GM23338 (cell line): ENCODE measurements around the gene HNRNPC. TPM values are rescaled to one million over a fixed set of nuclear protein-coding genes. Genes with fewer than 3 reads are reported as not detected.
A peak's percentile ranks its signal among the peaks of the same experiment; 100 is the strongest.

ENCODE experiments used
- ATAC-seq: fragments of 200-7000 bp; cut with Tn5 transposase; 3 replicates; pipeline ENCODE4 v1.9.1; 2020
- DNase-seq: peaks from one replicate; pipeline ENCODE4 v3.0.0-alpha.2; 2015; ENCODE audit warnings: low spot score
- H2AFZ ChIP-seq: fragments of 200-600 bp; sonication (generic); 2 replicates; pipeline ENCODE4 v1.8.0; 2016; ENCODE audit warnings: antibody characterized with exemption, mild to moderate bottlenecking, moderate library complexity
- H3F3A ChIP-seq: fragments of 200-600 bp; sonication (generic); replicated peaks from 2 replicates; pipeline ENCODE4 v1.8.0; 2017; ENCODE audit warnings: antibody characterized with exemption, mixed run types, low read depth
- H3K27ac ChIP-seq: fragments of 200-600 bp; sonication (generic); 2 replicates; pipeline ENCODE4 v1.6.1; 2016; ENCODE audit warnings: low read depth
- H3K27me3 ChIP-seq: fragments of 200-600 bp; sonication (generic); 2 replicates; pipeline ENCODE4 v1.8.0; 2016; ENCODE audit warnings: mild to moderate bottlenecking, mixed run types, moderate library complexity; ENCODE audit not compliant: insufficient read depth
- H3K36me3 ChIP-seq: fragments of 200-600 bp; sonication (generic); 2 replicates; pipeline ENCODE4 v1.8.0; 2016; ENCODE audit warnings: mild to moderate bottlenecking; ENCODE audit not compliant: insufficient read depth
- H3K4me1 ChIP-seq: fragments of 200-600 bp; sonication (generic); 2 replicates; pipeline ENCODE4 v1.8.0; 2016; ENCODE audit warnings: mild to moderate bottlenecking, moderate library complexity; ENCODE audit not compliant: insufficient read depth
- H3K4me2 ChIP-seq: fragments of 200-600 bp; sonication (generic); 2 replicates; pipeline ENCODE4 v1.7.1; 2017; ENCODE audit warnings: mixed run types
- H3K4me3 ChIP-seq: fragments of 200-600 bp; sonication (generic); 2 replicates; pipeline ENCODE4 v1.6.1; 2016; ENCODE audit warnings: mixed run types
- H3K79me2 ChIP-seq: fragments of 200-600 bp; sonication (generic); replicated peaks from 2 replicates; pipeline ENCODE4 v1.8.0; 2017; ENCODE audit warnings: mild to moderate bottlenecking; ENCODE audit not compliant: insufficient read depth
- H3K9me2 ChIP-seq: fragments of 200-600 bp; sonication (generic); 2 replicates; pipeline ENCODE4 v1.8.0; 2017; ENCODE audit not compliant: insufficient read depth
- H4K20me1 ChIP-seq: fragments of 200-600 bp; sonication (generic); replicated peaks from 2 replicates; pipeline ENCODE4 v1.8.0; 2017; ENCODE audit warnings: mild to moderate bottlenecking; ENCODE audit not compliant: insufficient read depth
- H3K27ac Mint-ChIP-seq: 2 replicates; pipeline ENCODE4 v1.8.0; 2020; ENCODE audit warnings: inconsistent platforms, mild to moderate bottlenecking, moderate library complexity, mixed read lengths
- H3K27me3 Mint-ChIP-seq: 3 replicates; pipeline ENCODE4 v1.8.0; 2022; ENCODE audit warnings: low read depth, mild to moderate bottlenecking, moderate library complexity, mixed read lengths, inconsistent platforms; ENCODE audit not compliant: insufficient read depth, poor library complexity
- H3K36me3 Mint-ChIP-seq: 3 replicates; pipeline ENCODE4 v1.8.0; 2021; ENCODE audit warnings: low read depth, mild to moderate bottlenecking, inconsistent platforms, moderate library complexity, mixed read lengths
- H3K4me1 Mint-ChIP-seq: 3 replicates; pipeline ENCODE4 v1.8.0; 2020; ENCODE audit warnings: mild to moderate bottlenecking, inconsistent platforms, mixed read lengths
- H3K4me3 Mint-ChIP-seq: 3 replicates; pipeline ENCODE4 v1.8.0; 2021; ENCODE audit warnings: moderate library complexity, mild to moderate bottlenecking, inconsistent platforms, mixed read lengths
- H3K9me3 Mint-ChIP-seq: 3 replicates; pipeline ENCODE4 v1.8.0; 2020; ENCODE audit warnings: moderate library complexity, mild to moderate bottlenecking, inconsistent platforms, mixed read lengths
- CREB1 ChIP-seq: fragments of 250-450 bp; sonication (Bioruptor Pico); IDR thresholded peaks from 2 replicates; pipeline ENCODE4 v1.5.0; 2020; ENCODE audit warnings: low read depth, mild to moderate bottlenecking, moderate library complexity
- EZH2 ChIP-seq: fragments of 200-600 bp; sonication (generic); IDR thresholded peaks from one replicate; pipeline ENCODE4 v1.8.0; 2017; ENCODE audit warnings: antibody characterized with exemption, mild to moderate bottlenecking, low read depth; ENCODE audit not compliant: unreplicated experiment
- EZH2phosphoT487 ChIP-seq: fragments of 200-600 bp; sonication (generic); IDR thresholded peaks from one replicate; pipeline ENCODE4 v1.8.1; 2018; ENCODE audit warnings: antibody characterized with exemption; ENCODE audit not compliant: unreplicated experiment
- JUNB ChIP-seq: IDR thresholded peaks from one replicate; pipeline ENCODE4 v1.6.1; 2016; ENCODE audit warnings: antibody characterized with exemption; ENCODE audit not compliant: unreplicated experiment
- NANOG ChIP-seq: IDR thresholded peaks from 2 replicates; pipeline ENCODE4 v1.6.1; 2016; ENCODE audit warnings: antibody characterized with exemption, borderline replicate concordance
- POLR2AphosphoS5 ChIP-seq: IDR thresholded peaks from 2 replicates; pipeline ENCODE4 v1.6.1; 2016; ENCODE audit warnings: antibody characterized with exemption, low read depth
- STAT1 ChIP-seq: IDR thresholded peaks from one replicate; pipeline ENCODE4 v1.6.1; 2016; ENCODE audit warnings: antibody characterized with exemption; ENCODE audit not compliant: unreplicated experiment
- ZNF114 ChIP-seq: fragments of 250-450 bp; sonication (Bioruptor Pico); IDR thresholded peaks from 2 replicates; pipeline ENCODE4 v1.5.0; 2020; ENCODE audit warnings: mild to moderate bottlenecking, moderate library complexity
- ZNF331 ChIP-seq: fragments of 250-450 bp; sonication (Bioruptor Pico); IDR thresholded peaks from 2 replicates; pipeline ENCODE4 v1.5.0; 2020; ENCODE audit warnings: low read depth, mild to moderate bottlenecking, moderate library complexity
- polyA plus RNA-seq: library from polyadenylated mRNA; unstranded; fragments of >200 nt; fragmentation: Nextera tagmentation; extraction: Ambion mirVana; gene quantifications from 2 replicates; pipeline ENCODE4 v1.2.1, GENCODE V29; 2016
- total RNA-seq: library from RNA; depleted of rRNA; stranded (reverse); fragments of >200 nt; shearing (Covaris generic); gene quantifications from 2 replicates; pipeline ENCODE4 v1.2.3, GENCODE V29; 2014
- TF ChIP-seq, protein P1 (sequence below): IDR thresholded peaks from one replicate; pipeline ENCODE4 v1.6.1; 2018; ENCODE audit warnings: antibody characterized with exemption; ENCODE audit not compliant: unreplicated experiment
- TF ChIP-seq, protein P2 (sequence below): IDR thresholded peaks from 2 replicates; pipeline ENCODE4 v1.6.1; 2016; ENCODE audit warnings: antibody characterized with exemption
- TF ChIP-seq, protein P3 (sequence below), 2 experiments: fragments of 200-600 bp in 1 of 2; sonication (generic) in 1 of 2; conservative IDR thresholded peaks; 2 replicates each; pipeline versions ENCODE4 v1.5.1 to v1.6.1; 2016 to 2017; ENCODE audit warnings: antibody characterized with exemption in 2 of 2, low read depth in 2 of 2, mild to moderate bottlenecking in 2 of 2, moderate library complexity in 1 of 2
- TF ChIP-seq, protein P4 (sequence below): fragments of 250-450 bp; sonication (Bioruptor Pico); IDR thresholded peaks from 2 replicates; pipeline ENCODE4 v1.5.0; 2020; ENCODE audit warnings: mild to moderate bottlenecking, moderate library complexity

HNRNPC gene
- total and polyA plus RNA-seq, 2 experiments from 2014 or later, result 1,259 to 1,296 TPM

DNA sequence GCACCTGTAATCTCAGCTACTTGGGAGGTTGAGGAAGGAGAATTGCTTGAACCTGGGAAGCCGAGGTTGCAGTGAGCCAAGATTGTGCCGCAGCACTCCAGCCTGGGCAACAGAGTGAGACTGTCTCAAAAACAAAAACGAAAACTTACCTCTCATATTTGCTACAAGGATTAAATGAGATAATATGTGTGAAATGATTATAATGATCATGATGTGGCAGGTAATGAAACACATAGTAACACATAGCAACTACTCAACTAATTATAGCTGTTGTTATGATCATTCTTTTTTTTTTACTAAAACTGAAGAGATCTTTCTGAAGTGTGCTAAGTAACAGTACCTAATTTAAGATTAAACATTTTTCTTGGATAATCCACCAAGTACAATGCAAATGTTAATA, 40.7 kb upstream of the HNRNPC start:
- Histone ChIP-seq H3F3A (no peaks in the 10 kb centered on the region), H4K20me1 (no peaks in the 10 kb centered on the region), H3K4me2 (no peak overlapping the region), H3K36me3 (no peaks in the 10 kb centered on the region), H3K4me3 (no peak overlapping the region), H3K27me3 (no peaks in the 10 kb centered on the region), H3K4me1 (peaks cover 25% of the 10 kb centered on the region), H3K79me2 (no peaks in the 10 kb centered on the region), H3K27ac (peak overlapping the region; percentile 95; the same call in 1 of the 2 replicates), H2AFZ (no peak overlapping the region), H3K9me2 (no peaks in the 10 kb centered on the region)
- Mint-ChIP-seq H3K36me3 (no peaks in the 10 kb centered on the region), H3K9me3 (no peaks in the 10 kb centered on the region), H3K27ac (no peak overlapping the region), H3K27me3 (peaks cover 2% of the 10 kb centered on the region), H3K4me1 (peaks cover 29% of the 10 kb centered on the region; the same call in 2 of the 3 replicates), H3K4me3 (no peak overlapping the region)
- no peak for DNase-seq
- TF ChIP-seq, protein P1, sequence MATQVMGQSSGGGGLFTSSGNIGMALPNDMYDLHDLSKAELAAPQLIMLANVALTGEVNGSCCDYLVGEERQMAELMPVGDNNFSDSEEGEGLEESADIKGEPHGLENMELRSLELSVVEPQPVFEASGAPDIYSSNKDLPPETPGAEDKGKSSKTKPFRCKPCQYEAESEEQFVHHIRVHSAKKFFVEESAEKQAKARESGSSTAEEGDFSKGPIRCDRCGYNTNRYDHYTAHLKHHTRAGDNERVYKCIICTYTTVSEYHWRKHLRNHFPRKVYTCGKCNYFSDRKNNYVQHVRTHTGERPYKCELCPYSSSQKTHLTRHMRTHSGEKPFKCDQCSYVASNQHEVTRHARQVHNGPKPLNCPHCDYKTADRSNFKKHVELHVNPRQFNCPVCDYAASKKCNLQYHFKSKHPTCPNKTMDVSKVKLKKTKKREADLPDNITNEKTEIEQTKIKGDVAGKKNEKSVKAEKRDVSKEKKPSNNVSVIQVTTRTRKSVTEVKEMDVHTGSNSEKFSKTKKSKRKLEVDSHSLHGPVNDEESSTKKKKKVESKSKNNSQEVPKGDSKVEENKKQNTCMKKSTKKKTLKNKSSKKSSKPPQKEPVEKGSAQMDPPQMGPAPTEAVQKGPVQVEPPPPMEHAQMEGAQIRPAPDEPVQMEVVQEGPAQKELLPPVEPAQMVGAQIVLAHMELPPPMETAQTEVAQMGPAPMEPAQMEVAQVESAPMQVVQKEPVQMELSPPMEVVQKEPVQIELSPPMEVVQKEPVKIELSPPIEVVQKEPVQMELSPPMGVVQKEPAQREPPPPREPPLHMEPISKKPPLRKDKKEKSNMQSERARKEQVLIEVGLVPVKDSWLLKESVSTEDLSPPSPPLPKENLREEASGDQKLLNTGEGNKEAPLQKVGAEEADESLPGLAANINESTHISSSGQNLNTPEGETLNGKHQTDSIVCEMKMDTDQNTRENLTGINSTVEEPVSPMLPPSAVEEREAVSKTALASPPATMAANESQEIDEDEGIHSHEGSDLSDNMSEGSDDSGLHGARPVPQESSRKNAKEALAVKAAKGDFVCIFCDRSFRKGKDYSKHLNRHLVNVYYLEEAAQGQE, result no peak
- TF ChIP-seq NANOG, result no peak
- TF ChIP-seq, protein P2, sequence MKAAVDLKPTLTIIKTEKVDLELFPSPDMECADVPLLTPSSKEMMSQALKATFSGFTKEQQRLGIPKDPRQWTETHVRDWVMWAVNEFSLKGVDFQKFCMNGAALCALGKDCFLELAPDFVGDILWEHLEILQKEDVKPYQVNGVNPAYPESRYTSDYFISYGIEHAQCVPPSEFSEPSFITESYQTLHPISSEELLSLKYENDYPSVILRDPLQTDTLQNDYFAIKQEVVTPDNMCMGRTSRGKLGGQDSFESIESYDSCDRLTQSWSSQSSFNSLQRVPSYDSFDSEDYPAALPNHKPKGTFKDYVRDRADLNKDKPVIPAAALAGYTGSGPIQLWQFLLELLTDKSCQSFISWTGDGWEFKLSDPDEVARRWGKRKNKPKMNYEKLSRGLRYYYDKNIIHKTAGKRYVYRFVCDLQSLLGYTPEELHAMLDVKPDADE, result no peak
- TF ChIP-seq, protein P3, sequence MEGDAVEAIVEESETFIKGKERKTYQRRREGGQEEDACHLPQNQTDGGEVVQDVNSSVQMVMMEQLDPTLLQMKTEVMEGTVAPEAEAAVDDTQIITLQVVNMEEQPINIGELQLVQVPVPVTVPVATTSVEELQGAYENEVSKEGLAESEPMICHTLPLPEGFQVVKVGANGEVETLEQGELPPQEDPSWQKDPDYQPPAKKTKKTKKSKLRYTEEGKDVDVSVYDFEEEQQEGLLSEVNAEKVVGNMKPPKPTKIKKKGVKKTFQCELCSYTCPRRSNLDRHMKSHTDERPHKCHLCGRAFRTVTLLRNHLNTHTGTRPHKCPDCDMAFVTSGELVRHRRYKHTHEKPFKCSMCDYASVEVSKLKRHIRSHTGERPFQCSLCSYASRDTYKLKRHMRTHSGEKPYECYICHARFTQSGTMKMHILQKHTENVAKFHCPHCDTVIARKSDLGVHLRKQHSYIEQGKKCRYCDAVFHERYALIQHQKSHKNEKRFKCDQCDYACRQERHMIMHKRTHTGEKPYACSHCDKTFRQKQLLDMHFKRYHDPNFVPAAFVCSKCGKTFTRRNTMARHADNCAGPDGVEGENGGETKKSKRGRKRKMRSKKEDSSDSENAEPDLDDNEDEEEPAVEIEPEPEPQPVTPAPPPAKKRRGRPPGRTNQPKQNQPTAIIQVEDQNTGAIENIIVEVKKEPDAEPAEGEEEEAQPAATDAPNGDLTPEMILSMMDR (conservative IDR thresholded peaks at IDR 0.05; ENCODE audit: low read depth in 2 of 2), result no peak
- no peak for TF ChIP-seq STAT1
- no peak for TF ChIP-seq EZH2
- no peak for TF ChIP-seq ZNF331 (CRISPR knock-in tag)
- TF ChIP-seq CREB1 (CRISPR knock-in tag), result no peak
- TF ChIP-seq, protein P4, sequence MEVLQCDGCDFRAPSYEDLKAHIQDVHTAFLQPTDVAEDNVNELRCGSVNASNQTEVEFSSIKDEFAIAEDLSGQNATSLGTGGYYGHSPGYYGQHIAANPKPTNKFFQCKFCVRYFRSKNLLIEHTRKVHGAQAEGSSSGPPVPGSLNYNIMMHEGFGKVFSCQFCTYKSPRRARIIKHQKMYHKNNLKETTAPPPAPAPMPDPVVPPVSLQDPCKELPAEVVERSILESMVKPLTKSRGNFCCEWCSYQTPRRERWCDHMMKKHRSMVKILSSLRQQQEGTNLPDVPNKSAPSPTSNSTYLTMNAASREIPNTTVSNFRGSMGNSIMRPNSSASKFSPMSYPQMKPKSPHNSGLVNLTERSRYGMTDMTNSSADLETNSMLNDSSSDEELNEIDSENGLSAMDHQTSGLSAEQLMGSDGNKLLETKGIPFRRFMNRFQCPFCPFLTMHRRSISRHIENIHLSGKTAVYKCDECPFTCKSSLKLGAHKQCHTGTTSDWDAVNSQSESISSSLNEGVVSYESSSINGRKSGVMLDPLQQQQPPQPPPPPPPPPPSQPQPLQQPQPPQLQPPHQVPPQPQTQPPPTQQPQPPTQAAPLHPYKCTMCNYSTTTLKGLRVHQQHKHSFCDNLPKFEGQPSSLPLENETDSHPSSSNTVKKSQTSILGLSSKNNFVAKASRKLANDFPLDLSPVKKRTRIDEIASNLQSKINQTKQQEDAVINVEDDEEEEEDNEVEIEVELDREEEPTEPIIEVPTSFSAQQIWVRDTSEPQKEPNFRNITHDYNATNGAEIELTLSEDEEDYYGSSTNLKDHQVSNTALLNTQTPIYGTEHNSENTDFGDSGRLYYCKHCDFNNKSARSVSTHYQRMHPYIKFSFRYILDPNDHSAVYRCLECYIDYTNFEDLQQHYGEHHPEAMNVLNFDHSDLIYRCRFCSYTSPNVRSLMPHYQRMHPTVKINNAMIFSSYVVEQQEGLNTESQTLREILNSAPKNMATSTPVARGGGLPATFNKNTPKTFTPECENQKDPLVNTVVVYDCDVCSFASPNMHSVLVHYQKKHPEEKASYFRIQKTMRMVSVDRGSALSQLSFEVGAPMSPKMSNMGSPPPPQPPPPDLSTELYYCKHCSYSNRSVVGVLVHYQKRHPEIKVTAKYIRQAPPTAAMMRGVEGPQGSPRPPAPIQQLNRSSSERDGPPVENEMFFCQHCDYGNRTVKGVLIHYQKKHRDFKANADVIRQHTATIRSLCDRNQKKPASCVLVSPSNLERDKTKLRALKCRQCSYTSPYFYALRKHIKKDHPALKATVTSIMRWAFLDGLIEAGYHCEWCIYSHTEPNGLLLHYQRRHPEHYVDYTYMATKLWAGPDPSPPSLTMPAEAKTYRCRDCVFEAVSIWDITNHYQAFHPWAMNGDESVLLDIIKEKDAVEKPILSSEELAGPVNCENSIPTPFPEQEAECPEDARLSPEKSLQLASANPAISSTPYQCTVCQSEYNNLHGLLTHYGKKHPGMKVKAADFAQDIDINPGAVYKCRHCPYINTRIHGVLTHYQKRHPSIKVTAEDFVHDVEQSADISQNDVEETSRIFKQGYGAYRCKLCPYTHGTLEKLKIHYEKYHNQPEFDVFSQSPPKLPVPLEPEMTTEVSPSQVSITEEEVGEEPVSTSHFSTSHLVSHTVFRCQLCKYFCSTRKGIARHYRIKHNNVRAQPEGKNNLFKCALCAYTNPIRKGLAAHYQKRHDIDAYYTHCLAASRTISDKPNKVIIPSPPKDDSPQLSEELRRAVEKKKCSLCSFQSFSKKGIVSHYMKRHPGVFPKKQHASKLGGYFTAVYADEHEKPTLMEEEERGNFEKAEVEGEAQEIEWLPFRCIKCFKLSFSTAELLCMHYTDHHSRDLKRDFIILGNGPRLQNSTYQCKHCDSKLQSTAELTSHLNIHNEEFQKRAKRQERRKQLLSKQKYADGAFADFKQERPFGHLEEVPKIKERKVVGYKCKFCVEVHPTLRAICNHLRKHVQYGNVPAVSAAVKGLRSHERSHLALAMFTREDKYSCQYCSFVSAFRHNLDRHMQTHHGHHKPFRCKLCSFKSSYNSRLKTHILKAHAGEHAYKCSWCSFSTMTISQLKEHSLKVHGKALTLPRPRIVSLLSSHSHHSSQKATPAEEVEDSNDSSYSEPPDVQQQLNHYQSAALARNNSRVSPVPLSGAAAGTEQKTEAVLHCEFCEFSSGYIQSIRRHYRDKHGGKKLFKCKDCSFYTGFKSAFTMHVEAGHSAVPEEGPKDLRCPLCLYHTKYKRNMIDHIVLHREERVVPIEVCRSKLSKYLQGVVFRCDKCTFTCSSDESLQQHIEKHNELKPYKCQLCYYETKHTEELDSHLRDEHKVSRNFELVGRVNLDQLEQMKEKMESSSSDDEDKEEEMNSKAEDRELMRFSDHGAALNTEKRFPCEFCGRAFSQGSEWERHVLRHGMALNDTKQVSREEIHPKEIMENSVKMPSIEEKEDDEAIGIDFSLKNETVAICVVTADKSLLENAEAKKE, result no peak
- TF ChIP-seq ZNF114 (CRISPR knock-in tag), result no peak
- no peak for TF ChIP-seq JUNB
- no peak for TF ChIP-seq EZH2phosphoT487
- no peak for TF ChIP-seq POLR2AphosphoS5
- ATAC-seq, result no peak
